ENCODE results near the gene F2RL2.

GRCh38 chr5:76602094-76602726 lies 21.0 kb downstream of the F2RL2 start:
- TF ChIP-seq, protein P1, sequence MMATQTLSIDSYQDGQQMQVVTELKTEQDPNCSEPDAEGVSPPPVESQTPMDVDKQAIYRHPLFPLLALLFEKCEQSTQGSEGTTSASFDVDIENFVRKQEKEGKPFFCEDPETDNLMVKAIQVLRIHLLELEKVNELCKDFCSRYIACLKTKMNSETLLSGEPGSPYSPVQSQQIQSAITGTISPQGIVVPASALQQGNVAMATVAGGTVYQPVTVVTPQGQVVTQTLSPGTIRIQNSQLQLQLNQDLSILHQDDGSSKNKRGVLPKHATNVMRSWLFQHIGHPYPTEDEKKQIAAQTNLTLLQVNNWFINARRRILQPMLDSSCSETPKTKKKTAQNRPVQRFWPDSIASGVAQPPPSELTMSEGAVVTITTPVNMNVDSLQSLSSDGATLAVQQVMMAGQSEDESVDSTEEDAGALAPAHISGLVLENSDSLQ (IDR thresholded peaks at IDR 0.05) = no peak
- TF ChIP-seq SP1 (IDR thresholded peaks at IDR 0.05) = no peak
